Measurements from ENCODE around the gene GALK2.

GALK2 gene

GRCh38 chr15:49235446-49236124 is 65.5 kb downstream of the GALK2 start:
- peak; percentile 70 for TF ChIP-seq CTCF (IDR thresholded peaks at IDR 0.05; ENCODE audit: low read depth, low read length, missing control alignments)
- DNase-seq (ENCODE audit: low read depth), result peak; percentile 38
- no peak overlapping the region for H3K4me3 ChIP-seq (ENCODE audit: low read depth, low read length)

GRCh38 chr15:49236869-49237268 is 66.8 kb downstream of the GALK2 start:
- H3K4me3 ChIP-seq (ENCODE audit: low read depth, low read length), result no peak overlapping the region
- TF ChIP-seq CTCF (IDR thresholded peaks at IDR 0.05; ENCODE audit: low read depth, low read length, missing control alignments), result no peak
- no peak for DNase-seq (ENCODE audit: low read depth)

GRCh38 chr15:49238342-49238741 is 68.3 kb downstream of the GALK2 start:
- DNase-seq (ENCODE audit: low read depth), result no peak
- TF ChIP-seq CTCF (IDR thresholded peaks at IDR 0.05; ENCODE audit: low read depth, low read length, missing control alignments), result no peak
- no peak overlapping the region for H3K4me3 ChIP-seq (ENCODE audit: low read depth, low read length)

GRCh38 chr15:49239105-49239504 is 69.1 kb downstream of the GALK2 start:
- no peak overlapping the region for H3K4me3 ChIP-seq (ENCODE audit: low read depth, low read length)
- no peak for TF ChIP-seq CTCF (IDR thresholded peaks at IDR 0.05; ENCODE audit: low read depth, low read length, missing control alignments)
- DNase-seq (ENCODE audit: low read depth), result no peak

GRCh38 chr15:49242820-49243219 is 72.8 kb downstream of the GALK2 start:
- no peak for DNase-seq (ENCODE audit: low read depth)
- TF ChIP-seq CTCF (IDR thresholded peaks at IDR 0.05; ENCODE audit: low read depth, low read length, missing control alignments), result no peak
- H3K4me3 ChIP-seq (ENCODE audit: low read depth, low read length), result no peak overlapping the region

GRCh38 chr15:49247556-49248110 is 77.6 kb downstream of the GALK2 start:
- TF ChIP-seq CTCF (IDR thresholded peaks at IDR 0.05; ENCODE audit: low read depth, low read length, missing control alignments), result no peak
- no peak overlapping the region for H3K4me3 ChIP-seq (ENCODE audit: low read depth, low read length)
- no peak for DNase-seq (ENCODE audit: low read depth)

GRCh38 chr15:49248291-49248690 is 78.2 kb downstream of the GALK2 start:
- DNase-seq (ENCODE audit: low read depth), result no peak
- no peak overlapping the region for H3K4me3 ChIP-seq (ENCODE audit: low read depth, low read length)
- no peak for TF ChIP-seq CTCF (IDR thresholded peaks at IDR 0.05; ENCODE audit: low read depth, low read length, missing control alignments)

Data from GM12864 (cell line).